PC-9 (cell line): ENCODE data around the gene LHX4.

Experiments
- CTCF ChIP-seq: fragments of 200-600 bp; sonication (generic); conservative IDR thresholded peaks from 2 replicates; pipeline ENCODE4 v1.6.1; 2017; ENCODE audit warnings: mixed run types, antibody characterized with exemption, mild to moderate bottlenecking, moderate library complexity
- EZH2 ChIP-seq: fragments of 200-600 bp; sonication (generic); IDR thresholded peaks from 2 replicates; pipeline ENCODE4 v1.8.0; 2017; ENCODE audit warnings: antibody characterized with exemption, low read depth

- TF ChIP-seq CTCF (no peak), EZH2 (no peak)
Measured at GRCh38 chr1:180266275-180267210, 36.5 kb downstream of the LHX4 start.
